Adipose tissue (tissue), 3 donors: ENCODE data around the gene IMMP2L. TPM values are rescaled to one million over a fixed set of nuclear protein-coding genes. Genes with fewer than 3 reads are reported as not detected.
"Not testable (repeated sequence)": the region's sequence is repeated elsewhere in the genome, so short reads cannot be mapped to it uniquely, and the experiment has no call there.

Experiments used
- H3K27ac ChIP-seq: one replicate; pipeline ENCODE4 v1.5.1; 2013; ENCODE audit warnings: low read depth, low read length
- WGBS, 3 donors: extraction: QIAGEN DNeasy Blood & Tissue Kit; methylation state at CpG; one replicate each; pipeline ENCODE4 v1.1.7; 2013; 5-methylcytosine and 5-hydroxymethylcytosine counted together
- polyA plus RNA-seq, 3 donors: library from polyadenylated mRNA; stranded (reverse); fragments of 200-250 nt; gene quantifications; one replicate each; pipeline ENCODE4 v1.2.3, GENCODE V29; 2013
- donor health status: healthy with polysubstance abuse.
- donor health status: Bipolar disorder and iron deficiency.
- donor health status: healthy.

Gene IMMP2L
- polyA plus RNA-seq, 3 donors, result 9.6 to 18.6 (median 15.0) TPM

- no peak overlapping the region for H3K27ac ChIP-seq
- WGBS, 3 donors, result 65 to 78% (median 67%) methylated on average over 4 of the region's 4 CpGs
Measured at GRCh38 chr7:111516612-111517011, 45.7 kb downstream of the IMMP2L start.

DNA sequence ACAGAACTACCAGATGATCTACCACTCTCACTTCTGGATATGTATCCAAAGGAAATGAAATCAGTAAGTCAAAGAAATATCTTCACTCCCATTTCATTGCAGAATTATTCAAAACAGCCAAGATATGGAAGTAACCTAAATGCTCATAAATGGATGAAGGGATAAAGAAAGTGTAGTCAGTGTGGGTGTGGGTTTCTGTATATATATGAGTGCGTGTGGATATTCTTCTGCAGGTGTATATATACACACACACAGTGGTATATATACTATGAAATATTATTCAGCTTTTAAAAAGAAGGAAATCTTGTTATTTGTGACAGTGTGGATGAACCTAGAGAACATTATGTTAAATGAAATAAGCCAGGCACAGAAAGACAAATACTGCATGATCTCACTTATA lies 48.7 kb downstream of the IMMP2L start:
- 91 to 100% (median 93%) methylated on average over 1 of the region's 1 CpG for WGBS, 3 donors
- H3K27ac ChIP-seq, result no peak overlapping the region

- no peak overlapping the region for H3K27ac ChIP-seq
- WGBS, 3 donors, result 93 to 95% (median 94%) methylated on average over 4 of the region's 4 CpGs
Measured at GRCh38 chr7:111511845-111512244, 50.4 kb downstream of the IMMP2L start.

DNA sequence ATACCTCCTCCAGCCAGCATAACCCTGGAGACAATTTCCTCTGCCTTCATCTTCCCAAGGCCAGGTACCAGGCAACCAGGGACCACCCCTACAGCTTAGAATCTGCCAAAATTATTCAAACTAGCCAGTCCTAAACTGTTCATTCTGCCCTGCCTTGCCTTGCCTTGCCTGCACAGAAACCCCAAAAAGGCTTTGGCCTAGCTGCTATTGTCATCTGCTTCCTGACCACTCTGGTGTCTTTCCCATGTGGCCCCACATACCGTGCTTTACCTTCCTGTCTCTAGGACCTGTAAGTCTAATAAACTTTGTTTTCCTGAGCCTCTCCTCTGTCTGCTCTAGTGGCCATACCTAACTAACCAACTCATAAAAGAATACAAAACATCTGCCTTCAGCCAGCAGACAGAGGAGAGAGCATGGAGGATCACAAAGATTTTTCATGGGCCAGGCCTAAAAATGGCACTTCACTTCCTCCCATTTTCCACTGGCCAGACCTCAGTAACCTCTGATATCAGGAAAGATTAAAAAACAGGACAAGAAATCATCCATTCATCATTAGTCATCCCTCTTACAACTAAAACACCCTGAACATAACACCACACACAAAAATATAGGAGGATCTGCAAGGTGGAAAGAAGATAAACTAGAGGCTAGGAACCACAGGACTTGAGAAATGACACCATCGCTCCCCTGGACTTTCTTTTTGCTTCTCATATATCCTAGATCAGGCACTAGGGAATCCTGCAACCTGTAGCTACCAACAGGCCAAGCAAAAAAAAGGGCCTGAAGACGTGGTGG lies 51.5 kb downstream of the IMMP2L start:
- WGBS, 3 donors, result 86 to 92% (median 87%) methylated on average over 3 of the region's 3 CpGs
- no peak overlapping the region for H3K27ac ChIP-seq

GRCh38 chr7:111510062-111510461 lies 52.2 kb downstream of the IMMP2L start:
- no peak overlapping the region for H3K27ac ChIP-seq
- 92 to 94% (median 94%) methylated on average over 4 of the region's 4 CpGs for WGBS, 3 donors

DNA sequence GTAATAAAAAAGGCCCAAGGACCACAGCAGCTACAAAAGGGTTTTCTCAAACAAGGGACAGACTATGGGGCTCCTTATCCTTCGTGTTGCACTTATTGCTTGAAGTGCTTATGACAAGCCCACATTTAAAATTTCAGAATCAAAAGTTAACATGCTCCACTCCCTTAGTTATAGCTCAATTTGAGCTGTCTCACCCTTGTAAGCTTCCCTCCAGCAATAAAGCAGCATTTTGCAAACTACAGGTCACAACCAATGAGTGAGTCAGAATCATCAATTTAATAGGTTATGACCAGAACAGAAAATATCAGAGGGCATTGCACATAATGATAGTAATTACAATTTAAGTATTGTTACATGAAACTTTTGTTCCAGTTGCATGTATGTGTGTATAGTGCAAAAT lies 53.0 kb downstream of the IMMP2L start:
- 83 to 93% (median 86%) methylated on average over 1 of the region's 1 CpG for WGBS, 3 donors
- no peak overlapping the region for H3K27ac ChIP-seq

- H3K27ac ChIP-seq, result no peak overlapping the region
- WGBS, 3 donors, result 92 to 95% (median 94%) methylated on average over 4 of the region's 4 CpGs
Measured at GRCh38 chr7:111508387-111508786, 53.9 kb downstream of the IMMP2L start.

DNA sequence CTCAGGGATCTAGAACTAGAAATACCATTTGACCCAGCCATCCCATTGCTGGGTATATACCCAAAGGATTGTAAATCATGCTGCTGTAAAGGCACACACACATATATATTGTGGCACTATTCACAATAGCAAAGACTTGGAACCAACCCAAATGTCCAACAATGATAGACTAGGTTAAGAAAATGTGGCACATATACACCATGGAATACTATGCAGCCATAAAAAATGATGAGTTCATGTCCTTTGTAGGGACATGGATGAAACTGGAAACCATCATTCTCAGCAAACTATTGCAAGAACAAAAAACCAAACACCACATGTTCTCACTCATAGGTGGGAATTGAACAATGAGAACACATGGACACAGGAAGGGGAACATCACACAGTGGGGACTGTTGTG lies 56.9 kb downstream of the IMMP2L start:
- H3K27ac ChIP-seq, result not testable (repeated sequence)

DNA sequence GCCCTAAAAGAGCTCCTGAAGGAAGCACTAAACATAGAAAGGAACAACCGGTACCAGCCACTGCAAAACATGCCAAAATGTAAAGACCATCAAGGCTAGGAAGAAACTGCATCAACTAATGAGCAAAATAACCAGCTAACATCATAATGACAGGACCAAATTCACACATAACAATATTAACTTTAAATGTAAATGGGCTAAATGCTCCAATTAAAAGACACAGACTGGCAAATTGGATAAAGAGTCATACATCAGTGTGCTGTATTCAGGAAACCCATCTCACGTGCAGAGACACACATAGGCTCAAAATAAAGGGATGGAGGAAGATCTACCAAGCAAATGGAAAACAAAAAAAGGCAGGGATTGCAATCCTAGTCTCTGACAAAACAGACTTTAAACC lies 60.5 kb downstream of the IMMP2L start:
- H3K27ac ChIP-seq, result not testable (repeated sequence)
- 94 to 100% (median 98%) methylated on average over 2 of the region's 2 CpGs for WGBS, 3 donors

- WGBS, 3 donors, result 57 to 82% (median 66%) methylated on average over 3 of the region's 3 CpGs
- H3K27ac ChIP-seq, result no peak overlapping the region
Measured at GRCh38 chr7:111499027-111499426, 63.3 kb downstream of the IMMP2L start.

GRCh38 chr7:111498391-111499007 lies 63.8 kb downstream of the IMMP2L start:
- H3K27ac ChIP-seq, result no peak overlapping the region
- 53 to 94% (median 65%) methylated on average over 2 of the region's 2 CpGs for WGBS, 3 donors

DNA sequence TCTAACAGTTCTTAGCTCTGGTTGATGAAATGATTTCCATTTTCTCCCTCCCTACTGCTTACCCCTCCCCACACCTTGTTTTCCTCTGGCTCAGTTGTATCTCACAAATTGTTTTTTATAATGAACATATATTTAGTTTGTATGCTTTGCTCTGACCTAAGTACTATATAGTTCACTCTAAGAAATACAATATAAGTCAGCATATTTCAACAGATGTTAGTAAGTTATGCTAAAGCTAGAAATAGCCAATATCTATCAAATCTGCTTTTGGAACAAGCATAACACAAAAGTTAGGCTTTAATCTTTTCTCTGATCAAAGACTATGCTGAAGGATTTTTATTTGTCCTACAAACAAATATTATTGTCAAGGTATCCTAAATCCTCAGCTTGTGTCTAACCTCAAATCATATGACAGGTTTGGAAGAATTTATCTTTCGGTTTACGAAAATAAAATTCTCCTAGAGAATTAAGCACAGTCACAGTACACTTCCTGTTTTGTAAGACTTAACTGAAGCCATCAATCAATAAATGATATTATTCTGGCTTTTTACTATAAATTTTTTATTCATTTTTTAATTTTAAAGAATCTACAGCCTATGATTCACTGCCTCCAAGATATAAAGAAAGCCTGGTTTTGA lies 67.0 kb downstream of the IMMP2L start:
- WGBS, 3 donors, result 61 to 97% (median 65%) methylated on average over 2 of the region's 2 CpGs
- no peak overlapping the region for H3K27ac ChIP-seq

- WGBS, 3 donors, result 87 to 91% (median 88%) methylated on average over 2 of the region's 2 CpGs
- no peak overlapping the region for H3K27ac ChIP-seq
Measured at GRCh38 chr7:111492234-111492633, 70.1 kb downstream of the IMMP2L start.

DNA sequence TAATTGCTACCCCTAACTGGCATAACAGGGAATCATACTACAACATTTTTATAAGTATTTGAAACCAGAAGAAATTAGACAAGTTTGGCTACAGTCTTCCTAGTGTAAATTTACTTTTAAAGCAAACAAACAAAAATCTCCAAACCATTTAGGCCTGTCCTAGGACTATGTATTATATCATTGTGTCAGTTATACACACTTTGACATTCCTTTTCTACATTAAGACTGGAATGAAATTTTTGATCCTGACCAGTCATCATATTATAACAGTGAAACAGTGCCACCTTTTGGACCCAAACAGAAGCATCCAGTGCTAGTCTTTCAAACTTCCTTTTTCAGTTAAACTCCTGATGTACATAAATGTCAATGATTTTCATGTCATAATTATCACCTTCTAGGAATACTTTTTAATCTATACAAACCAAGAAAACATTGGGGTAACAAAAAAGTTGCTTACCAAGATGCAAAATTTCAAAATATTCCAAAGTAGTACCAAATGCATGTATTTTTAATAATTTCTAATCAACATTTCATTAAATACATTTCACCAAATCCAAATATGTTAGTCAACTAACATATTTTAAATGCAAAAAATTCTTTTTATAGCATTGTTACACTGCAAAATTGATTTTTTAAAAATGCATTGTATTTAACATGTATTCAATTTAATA lies 75.7 kb downstream of the IMMP2L start:
- no peak overlapping the region for H3K27ac ChIP-seq

- 85 to 94% (median 91%) methylated on average over 4 of the region's 4 CpGs for WGBS, 3 donors
- no peak overlapping the region for H3K27ac ChIP-seq
Measured at GRCh38 chr7:111485701-111486380, 76.5 kb downstream of the IMMP2L start.

- H3K27ac ChIP-seq, result no peak overlapping the region
- WGBS, 3 donors, result 78 to 97% (median 96%) methylated on average over 2 of the region's 2 CpGs
Measured at GRCh38 chr7:111483078-111483477, 79.2 kb downstream of the IMMP2L start.

GRCh38 chr7:111477462-111478225 lies 84.6 kb downstream of the IMMP2L start:
- WGBS, 3 donors, result 93 to 97% (median 94%) methylated on average over 4 of the region's 4 CpGs
- no peak overlapping the region for H3K27ac ChIP-seq
